Activated T-cell treated with anti-CD3 and anti-CD28 coated beads, Interleukin-2, amount 50 U/mL, for 48 hours (primary cell): Measurements from ENCODE around the gene ANOS1.
"Not testable (repeated sequence)": the region's sequence is repeated elsewhere in the genome, so short reads cannot be mapped to it uniquely, and the experiment has no call there.

Experiments
- DNase-seq, 2 experiments: peaks; one replicate each; pipeline ENCODE4 v3.0.0-alpha.2; 2020

The ANOS1 gene

DNA sequence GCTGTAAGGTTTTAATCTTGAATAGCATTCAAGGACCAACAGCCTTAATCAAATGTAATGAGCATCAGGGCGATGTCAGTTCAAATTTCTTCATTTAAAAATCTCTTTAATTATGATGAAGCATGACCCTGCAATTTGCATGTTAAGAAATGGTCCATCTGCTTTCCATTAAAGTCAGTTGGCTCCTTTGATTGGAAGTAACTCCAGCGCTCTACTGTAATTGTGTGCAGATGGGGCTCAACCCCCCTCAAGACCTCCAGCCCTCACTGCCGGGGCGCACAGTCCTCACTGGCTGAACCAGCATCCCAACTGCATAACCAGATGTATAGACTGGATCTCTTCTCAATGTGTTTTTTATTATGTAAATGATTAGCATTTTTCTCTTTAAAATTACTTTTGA, 140.4 kb downstream of the ANOS1 start:
- no peak for DNase-seq

GRCh38 chrX:8586953-8587352, 145.0 kb downstream of the ANOS1 start:
- no peak for DNase-seq

- DNase-seq = no peak
Measured at GRCh38 chrX:8579602-8580001, 152.3 kb downstream of the ANOS1 start.

DNA sequence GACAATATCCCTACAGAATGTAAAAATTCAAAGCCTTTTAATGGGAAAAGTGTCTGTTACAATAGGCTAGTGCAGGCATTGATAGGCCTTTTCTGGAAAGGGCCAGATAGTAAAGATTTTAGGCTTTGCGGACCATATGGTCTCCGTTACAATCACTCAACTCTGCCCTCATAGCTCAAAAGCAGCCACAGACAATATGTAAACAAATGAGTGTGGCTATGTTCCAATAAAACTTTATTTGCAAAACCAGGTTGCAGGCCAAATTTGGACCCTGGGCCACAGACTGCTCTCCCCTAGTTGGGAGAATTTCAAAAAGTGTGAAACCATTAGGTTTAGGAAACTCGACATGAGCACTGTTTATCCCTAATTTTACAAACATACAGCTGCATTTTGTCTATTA, 155.1 kb downstream of the ANOS1 start:
- no peak for DNase-seq

DNA sequence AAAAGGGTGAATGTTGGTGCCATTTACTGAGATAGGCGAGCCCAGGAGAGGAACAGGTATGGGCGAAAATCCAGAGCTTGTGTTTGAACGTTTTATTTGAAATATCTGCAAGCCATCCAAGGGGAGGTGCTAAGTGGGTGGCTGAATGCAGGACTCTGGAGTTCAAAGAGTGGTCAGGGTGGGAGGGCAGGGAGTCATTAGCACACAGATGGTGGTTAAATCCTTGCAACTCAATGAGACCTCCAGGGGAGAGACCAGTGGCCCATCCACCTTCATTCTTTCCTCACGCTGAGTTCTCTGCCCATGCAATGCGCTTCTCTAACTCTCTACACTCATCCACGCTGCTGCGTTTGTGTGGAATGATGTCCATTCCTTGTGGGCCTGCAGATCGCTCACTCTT, 166.2 kb downstream of the ANOS1 start:
- DNase-seq = no peak

DNA sequence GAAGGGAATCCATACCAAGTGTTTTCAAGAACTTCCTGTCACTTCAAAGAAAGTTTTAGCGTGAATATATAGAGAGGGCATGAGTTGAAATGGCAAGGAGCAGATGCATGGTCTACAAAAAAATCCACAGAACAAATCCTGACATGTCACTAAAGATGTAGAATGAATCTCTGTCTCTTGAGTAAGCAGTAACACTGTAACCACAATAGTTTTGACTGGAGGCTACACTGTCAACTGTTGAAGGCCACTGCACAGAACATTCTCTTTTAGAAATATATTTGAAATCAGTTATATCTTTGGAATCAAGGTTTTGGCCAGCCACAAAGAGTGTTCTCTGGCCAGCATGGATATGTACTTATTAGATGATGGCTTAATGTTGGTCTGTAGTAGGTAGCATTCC, 183.5 kb downstream of the ANOS1 start:
- no peak for DNase-seq

DNA sequence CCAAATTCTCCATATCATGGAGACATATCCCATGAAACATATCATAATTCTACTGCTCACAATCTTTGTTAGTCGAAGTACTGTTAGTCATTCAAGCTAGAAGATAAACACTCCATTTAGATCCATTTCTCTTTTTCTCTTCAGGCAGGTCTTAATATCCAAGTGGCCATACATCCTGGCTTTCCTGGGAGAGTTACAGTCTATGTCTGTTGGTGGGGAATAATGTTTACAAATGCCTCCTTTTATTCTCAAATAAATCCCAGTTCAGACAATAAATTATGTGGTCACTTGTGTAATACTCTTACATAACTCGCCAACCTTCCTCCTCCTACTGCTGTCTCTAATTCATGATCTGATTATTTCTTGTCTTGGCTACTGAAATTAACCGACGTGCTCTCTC, 185.2 kb downstream of the ANOS1 start:
- no peak for DNase-seq

DNA sequence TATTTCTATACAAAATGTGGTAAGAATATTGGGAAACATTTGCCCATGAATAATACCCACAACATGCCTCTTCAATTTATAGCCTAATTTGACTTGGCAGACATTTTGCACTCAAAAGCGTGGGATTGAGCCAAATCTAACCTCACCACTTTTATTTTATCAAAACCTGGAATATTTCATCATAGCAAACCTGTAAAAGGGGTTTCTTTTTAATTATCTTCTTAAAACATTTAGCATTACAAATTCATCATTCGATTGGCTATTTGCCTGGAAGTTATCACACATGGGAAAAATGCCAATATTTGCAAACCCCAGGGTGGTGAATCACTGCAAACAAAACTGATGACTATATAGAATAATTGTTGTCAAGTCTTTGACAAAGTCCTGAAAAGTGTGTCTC, 211.1 kb downstream of the ANOS1 start:
- DNase-seq = no peak

DNA sequence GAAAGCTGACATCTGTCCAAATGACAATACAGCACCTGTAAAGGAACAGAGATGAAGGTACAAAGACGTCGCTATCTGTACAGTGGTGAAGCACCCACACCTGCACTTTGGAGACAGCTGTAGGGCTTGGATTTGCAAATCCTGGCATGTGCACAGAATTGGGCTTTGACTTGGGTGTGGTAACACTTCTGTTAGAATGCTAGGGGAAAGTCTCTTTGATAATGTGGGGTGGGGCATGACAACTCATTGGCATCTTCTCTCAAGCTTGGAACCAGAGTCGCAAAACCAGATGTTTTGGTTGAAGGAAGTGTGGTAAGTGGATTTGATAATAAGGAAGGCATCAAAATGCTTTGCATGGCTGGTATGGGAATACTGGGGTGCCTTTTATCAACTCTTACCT, 211.8 kb downstream of the ANOS1 start:
- DNase-seq = no peak

DNA sequence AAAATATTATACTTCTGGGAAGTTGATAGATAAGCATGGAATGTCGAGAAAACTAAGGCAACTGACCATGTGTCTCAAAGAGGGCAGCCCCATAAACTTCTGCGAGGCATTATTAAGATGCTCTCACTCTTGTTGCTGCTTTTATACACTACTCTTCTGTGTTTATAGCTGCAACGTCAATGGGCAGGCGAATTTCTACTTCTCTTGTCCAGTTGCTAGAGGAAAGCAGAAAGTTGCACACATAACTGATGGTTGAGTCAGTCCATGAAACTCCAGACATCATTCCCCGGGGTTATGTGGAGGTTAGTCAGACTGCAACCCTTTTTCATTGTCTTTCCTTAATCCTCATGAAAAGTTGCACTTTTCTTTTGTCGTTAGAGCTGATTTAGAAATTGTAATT, 227.5 kb downstream of the ANOS1 start:
- DNase-seq = no peak

GRCh38 chrX:8502101-8502500, 229.8 kb downstream of the ANOS1 start:
- not testable (repeated sequence) for DNase-seq

DNA sequence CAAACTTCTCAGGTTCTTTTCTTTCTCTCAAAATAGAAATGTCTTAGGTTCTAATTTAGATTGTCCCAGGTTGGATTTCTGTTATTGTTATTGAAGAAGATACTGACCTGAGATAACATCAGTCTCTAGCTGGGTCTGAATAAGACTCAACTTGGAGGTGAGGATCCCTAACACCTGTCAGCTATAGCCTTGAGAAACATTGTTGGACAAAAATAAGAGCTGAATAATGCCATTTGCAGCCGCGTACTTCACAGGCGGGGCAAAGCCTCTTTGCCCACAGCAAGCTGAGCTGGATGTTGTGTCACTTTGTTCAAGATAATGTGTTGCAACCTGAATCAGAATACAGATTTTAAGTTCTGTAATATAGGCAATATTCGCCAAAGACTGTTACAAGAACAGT, 231.7 kb downstream of the ANOS1 start:
- DNase-seq = no peak

- not testable (repeated sequence) for DNase-seq
Measured at GRCh38 chrX:8495036-8495435, 236.9 kb downstream of the ANOS1 start.

- DNase-seq = no peak
Measured at GRCh38 chrX:8484360-8484949, 247.5 kb downstream of the ANOS1 start.
